Dermis microvascular lymphatic vessel endothelial cell (primary cell): ENCODE results near the gene PRR36. TPM values are rescaled to one million over a fixed set of nuclear protein-coding genes. Genes with fewer than 3 reads are reported as not detected.
"Not testable (repeated sequence)": the region's sequence is repeated elsewhere in the genome, so short reads cannot be mapped to it uniquely, and the experiment has no call there.

Experiments used
- DNase-seq, 2 donors: peaks; one replicate each; pipeline versions ENCODE4 v3.0.0 to v3.0.0-alpha.2; 2010; ENCODE audit warnings: low read depth in 2 of 2
- total RNA-seq: library from RNA; depleted of rRNA; stranded (reverse); fragments of >200 nt; gene quantifications from 2 replicates; pipeline ENCODE4 v1.2.1, GENCODE V29; 2014

The PRR36 gene
- total RNA-seq = not detected in 2 replicates

DNA sequence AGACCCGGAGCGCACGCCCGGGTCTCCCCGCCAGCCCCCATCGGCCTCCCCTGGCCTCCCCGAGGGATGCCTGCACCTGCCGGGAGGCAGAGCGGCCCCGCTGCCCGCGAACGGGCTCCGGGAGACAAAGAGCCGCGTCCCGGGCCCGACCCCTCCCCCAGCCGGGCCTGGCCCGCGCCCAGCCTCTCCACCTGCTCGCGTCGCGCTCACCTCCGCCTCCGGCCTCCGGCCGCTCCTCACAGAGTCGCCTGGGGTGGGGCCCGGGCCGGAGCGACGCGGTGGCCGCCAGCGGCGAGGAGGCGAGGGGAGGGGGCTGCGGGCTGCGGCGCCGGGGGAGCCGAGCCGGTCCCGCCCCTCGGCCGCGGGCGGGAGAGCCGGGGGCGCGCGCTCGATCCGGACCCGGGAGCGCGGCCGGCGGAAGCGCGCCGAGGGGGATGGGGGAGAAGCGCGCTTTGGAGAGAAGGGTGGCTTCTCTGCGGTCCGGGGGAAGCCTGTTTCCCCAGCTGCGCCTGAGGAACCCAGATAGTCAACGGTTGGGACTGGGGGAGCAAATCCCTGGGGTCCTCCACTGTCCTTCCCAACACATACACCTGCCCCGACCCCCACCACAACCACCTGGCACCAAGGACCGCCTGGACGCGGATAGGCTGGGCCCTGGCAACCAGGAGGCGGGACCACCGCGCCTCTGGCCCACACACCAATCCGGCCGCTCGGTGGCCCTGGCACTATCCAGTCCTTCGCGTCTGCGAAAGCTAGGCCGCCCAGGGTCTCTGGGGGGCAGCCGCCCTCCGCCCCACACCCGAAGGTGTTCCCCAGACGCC lies at the start of gene PRR36:
Gene PRR36 (minus strand): TSS at position 315 of the 821 bp plus-strand sequence. CDS start 701 bp downstream, outside the sequence.
- peak in 1 of 2 donors; percentile 42 for DNase-seq

DNA sequence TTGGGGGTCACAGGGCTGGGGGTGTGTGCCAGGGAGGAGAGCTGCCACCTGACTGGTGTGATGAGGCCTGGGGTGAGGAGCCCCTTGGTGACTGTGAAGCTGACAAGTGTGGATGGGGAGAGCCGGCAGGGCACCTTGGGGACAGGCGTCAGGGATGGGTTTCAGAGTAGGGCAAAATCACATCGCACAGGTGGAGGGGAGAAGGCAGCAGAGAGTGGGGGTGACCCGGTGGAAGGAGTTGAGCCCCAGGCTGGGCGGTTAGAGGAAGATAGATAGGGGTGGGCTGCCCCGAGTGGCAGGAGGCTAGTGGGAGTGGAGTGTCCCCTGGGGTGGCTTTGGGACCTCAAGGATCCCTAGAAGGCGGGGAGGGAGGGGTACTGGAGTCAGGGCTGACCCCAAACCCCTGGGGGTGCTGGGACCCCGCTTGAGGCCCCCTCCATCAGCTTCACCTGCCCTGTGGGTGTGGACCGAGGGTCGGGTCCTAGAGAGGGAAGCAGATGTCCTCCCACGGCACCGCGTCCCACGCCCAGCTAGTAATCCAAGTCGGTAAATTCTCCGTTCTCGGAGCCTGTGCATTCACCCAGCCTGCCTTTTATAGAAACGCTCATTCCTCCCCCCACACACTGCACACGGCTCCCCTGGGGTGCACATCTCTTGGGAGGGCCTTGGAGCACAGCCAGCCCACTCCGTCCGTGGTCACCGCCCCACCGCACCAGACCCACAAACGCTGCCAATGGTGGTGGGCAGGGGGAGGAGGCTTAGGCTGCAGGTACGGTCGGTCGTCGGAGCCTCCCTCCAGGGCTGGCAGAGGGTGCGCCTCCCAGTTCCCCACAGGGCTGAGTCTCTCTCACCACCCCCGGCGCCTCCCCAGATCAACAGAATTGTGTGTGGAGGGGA lies 49.4 kb upstream of the PRR36 start:
- no peak for DNase-seq

DNA sequence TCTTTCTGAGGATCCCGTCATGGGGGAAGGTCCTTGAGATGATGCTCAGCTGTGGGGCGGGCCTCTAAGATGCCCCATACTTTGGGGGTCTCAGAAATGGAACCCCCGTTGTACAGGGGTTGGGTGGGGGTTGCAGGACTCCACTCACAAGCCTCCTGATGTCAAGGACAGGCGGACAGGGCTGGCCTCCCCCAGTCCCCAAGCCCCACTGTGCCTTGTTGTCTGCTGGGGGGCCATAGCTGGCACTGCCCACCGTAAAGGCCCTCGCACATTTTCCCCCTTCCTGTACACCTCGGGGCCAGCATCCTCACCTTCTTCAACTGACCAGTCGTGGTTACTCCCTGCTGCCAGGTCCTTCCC lies 48.6 kb upstream of the PRR36 start:
- no peak for DNase-seq

DNA sequence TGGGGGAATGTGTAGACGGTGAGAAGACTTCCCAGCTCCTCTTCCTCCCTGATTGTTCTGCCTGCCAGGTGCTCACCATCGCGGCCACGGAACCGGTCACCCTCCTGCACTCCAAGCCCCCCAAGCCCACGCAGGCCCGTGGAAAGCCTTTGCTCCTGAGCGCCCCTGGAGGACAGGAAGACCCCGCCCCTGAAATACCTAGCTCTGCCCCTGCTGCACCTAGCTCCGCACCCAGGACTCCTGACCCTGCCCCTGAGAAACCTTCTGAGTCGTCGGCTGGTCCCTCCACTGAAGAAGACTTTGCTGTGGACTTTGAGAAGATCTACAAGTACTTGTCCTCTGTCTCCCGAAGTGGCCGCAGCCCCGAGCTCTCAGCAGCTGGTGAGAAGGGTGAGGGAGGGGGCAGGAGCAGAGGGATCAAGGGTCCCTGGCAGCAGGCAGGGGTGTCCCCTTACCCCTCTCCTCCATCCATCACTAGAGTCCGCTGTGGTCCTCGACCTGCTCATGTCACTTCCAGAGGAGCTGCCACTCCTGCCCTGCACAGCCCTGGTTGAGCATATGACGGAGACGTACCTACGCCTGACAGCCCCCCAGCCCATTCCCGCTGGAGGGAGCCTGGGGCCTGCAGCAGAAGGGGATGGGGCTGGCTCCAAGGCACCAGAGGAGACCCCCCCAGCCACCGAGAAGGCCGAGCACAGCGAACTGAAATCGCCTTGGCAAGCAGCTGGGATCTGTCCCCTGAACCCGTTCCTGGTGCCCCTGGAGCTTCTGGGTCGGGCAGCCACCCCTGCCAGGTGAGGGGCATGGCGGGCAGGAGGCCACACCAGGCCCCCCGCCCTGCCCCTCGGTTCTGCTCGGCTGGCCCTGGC lies 48.0 kb upstream of the PRR36 start:
- DNase-seq = no peak

DNA sequence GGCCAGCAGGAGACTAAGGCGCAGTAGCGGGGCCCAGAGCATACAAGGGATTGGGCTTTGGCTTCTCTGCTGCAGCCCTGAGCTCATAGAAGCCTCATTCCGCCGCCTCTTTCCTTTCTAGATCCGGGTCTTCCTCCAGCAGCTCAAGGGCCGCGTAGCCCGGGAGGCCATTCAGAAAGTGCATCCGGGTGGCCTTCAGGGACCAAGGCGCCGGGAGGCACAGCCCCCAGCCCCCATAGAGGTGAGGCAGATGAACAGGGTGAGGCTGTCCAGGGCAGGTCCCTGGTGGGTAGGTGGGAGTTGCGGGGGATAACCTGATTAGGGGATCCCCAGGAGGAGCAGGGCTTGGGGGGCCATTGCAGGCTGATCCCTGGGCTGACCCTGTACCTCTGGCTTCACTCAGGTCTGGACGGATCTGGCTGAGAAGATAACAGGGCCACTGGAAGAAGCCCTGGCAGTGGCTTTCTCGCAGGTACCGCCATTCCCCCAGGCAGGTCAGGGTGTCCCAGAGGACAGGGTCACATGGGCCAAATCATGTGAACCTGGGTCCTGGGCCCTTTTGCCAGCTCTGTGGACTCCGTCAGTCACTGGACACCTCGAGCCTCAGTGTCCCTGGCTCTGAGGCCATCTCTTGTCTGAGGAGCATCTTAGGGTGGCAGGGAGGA lies 47.2 kb upstream of the PRR36 start:
- no peak for DNase-seq

DNA sequence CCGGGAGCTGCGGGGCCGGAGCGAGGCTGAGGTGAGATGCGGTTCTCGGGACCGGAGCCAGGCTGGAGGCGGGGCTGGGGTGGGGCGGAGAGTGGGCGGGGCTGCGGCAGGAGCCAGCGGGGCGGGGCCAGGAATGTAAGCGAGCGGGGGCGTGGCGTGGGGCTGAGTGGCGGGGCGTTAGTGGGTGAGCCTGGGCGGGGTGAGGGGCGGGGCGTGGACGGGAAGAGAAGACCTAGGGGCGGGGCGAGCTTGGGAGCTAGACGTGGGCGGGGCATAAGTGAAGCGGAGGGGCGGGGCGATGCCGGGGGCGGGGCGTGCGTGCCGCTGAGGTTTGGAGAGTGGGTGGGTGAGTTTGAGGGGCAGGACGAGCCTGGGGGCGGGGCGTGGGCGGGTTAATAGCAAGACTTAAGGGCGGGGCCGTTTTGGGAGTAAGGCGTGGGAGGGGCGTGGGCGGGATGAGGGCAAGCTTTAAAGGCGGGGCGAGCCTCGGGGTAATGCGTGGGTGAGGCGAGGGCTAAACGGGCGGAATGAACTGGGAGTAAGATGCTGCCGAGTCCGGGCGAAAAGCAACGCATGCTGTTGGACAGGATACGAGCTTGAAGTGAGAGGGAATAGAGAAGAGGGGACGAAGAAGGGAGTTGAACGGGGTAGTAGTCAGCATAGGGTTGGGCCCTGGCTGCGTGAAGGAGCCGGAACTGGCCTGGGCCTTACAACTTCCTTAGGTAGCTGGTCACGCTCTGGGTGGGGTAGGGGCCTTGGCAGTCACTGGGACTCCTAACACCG lies 46.5 kb upstream of the PRR36 start:
- DNase-seq = peak; percentile 88 to 98

DNA sequence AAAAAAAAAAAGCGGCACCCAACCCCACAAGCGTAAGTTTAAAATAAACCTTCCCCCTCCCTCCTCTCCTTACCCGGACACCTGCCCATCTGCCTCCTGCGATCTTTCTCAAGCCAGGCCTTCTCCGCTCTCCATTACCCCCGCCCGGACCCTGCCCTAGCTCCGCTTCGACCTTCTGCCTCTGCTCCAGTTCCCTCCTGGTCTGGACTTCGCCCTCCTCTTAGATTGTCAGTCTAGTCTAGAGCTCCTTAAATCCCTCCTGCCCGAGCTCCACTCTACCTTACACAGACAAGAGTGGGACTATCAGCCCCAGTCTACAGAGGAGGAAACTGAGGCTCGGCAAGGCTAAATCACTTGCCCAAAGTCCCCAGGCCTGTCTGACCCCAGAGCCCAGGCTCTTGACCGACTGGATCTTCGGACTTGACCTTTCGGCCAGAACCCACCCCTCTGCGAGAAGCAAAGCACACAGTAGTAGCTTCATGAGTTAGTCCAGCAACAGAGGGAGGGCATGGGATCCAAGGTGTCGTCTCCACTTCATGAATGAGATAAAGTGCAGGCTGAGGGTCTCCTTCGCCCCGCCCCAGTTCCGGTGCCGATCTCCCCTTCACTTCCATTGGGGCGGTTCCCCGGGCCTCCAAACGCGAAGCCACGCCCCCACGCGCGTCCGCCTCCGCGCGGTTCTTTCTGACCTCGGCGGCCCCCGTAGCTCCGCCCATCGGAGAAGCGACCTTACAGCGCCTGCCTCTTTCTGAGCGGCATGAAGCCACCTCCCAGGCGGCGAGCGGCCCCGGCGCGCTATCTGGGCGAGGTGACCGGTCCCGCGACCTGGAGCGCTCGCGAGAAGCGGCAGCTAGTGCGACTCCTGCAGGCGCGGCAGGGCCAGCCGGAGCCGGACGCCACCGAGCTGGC lies 45.7 kb upstream of the PRR36 start, which contains the start of gene SNAPC2:
Gene SNAPC2 (plus strand): TSS at position 729 of the 909 bp plus-strand sequence. CDS start 29 bp downstream, at position 758.
- DNase-seq = peak; percentile 78 to 91

DNA sequence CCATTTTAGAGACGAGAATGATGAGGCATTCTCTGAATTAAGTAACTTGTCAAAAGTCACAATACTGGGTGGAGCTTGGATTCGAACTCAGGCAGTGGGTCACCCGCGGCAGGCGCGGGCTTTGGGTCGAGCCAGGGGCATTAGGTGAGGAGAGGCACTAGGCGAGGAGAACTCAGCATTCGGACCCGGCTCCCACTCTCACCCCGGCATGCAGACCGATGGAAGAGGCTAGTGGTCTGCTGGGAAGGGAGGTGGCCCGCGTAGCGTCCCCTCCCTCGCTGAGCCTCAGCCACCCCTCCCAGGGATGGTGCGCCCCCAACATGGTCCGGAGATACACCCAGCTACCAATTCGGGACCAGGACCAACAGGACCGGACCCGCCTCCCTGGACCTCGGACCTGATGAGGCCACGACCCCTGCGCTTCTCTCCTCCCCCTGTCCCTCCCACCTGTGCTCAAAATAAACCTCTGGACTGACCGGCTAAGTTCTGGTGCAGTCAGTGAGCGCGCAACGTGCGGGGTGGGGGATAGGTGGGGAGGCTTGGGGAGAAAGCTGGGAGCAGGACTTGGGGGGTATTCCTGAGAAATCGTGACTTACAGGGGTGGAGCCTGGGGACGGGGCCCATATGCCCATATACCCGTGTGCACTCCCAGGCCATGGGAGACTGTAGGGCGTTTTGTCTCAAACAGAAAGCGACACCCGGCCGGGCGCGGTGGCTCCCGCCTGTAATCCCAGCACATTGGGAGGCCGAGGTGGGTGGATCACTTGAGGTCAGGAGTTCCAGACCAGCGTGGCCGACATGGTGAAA lies 44.6 kb upstream of the PRR36 start:
- no peak for DNase-seq

DNA sequence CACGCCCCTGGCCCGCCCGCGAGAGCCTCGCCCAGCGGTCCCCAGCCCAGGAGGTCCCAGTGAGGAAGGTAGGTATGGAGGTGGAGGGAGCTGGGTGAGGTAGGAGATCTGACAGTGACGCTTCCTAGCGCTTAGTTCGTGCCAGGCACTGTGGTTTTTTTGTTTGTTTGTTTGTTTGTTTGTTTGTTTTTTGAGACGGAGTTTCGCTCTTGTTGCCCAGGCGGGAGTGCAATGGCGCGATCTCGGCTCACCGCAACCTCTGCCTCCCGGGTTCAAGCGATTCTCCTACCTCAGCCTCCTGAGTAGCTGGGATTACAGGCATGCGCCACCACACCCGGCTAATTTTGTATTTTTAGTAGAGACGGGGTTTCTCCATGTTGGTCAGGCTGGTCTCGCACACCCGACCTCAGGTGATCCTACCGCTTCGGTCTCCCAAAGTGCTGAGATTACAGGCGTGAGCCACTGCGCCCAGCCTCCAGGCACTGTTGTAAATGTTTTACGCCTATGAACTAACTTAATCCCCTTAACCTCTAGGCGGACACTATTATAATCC lies 43.9 kb upstream of the PRR36 start:
- DNase-seq = not testable (repeated sequence)

DNA sequence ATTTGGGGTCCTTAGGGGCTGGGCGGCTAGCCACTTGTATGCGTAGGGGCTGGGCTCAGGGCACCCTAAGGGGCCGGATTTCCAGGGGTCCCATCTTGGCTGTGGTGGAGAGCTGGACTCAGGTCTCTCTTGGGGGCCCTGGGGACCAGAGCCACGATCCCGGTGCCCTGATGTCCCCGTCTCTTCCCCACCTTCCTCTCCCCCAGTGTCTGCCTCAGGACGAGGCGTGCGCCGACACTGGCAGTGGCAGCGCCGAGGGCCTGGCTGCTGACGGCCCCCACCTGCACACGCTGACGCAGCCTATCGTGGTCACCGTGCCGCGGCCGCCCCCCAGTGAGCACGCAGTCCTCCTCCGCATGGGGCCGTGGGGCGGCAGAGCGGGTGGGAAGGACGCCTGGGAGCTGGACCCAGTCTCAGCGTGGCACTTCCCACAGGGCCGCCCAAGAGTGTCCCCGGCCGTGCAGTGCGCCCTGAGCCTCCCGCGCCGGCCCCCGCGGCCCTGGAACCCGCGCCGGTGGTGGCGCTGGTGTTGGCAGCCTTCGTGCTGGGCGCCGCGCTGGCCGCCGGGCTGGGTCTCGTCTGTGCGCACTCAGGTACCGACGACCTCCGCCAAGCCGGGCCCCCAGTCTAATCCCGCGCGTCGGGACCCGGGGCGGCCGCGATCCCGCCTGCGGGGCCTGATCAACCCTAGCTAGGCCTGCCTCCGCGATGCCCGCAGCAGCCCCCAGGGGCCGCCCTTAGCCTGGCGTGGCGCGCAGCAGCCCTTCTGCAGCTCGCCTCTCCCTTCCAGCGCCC lies 43.3 kb upstream of the PRR36 start:
- peak in 1 of 2 donors; percentile 68 for DNase-seq

DNA sequence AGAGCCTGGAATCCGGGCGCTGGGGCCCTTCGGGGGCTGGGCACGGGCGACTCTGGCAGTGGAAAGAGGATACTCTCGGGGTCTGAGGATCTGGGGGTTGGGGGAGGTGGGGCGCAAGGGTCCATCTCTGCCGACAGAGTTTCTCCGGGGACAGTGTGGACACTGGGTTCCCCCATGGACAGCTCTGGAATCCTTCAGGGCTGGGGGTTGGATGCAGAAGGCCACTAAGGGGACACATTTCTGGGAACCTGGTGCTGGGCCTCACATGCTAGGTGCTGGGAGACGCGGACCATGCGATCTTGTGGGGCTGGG lies 42.7 kb upstream of the PRR36 start:
- no peak for DNase-seq

DNA sequence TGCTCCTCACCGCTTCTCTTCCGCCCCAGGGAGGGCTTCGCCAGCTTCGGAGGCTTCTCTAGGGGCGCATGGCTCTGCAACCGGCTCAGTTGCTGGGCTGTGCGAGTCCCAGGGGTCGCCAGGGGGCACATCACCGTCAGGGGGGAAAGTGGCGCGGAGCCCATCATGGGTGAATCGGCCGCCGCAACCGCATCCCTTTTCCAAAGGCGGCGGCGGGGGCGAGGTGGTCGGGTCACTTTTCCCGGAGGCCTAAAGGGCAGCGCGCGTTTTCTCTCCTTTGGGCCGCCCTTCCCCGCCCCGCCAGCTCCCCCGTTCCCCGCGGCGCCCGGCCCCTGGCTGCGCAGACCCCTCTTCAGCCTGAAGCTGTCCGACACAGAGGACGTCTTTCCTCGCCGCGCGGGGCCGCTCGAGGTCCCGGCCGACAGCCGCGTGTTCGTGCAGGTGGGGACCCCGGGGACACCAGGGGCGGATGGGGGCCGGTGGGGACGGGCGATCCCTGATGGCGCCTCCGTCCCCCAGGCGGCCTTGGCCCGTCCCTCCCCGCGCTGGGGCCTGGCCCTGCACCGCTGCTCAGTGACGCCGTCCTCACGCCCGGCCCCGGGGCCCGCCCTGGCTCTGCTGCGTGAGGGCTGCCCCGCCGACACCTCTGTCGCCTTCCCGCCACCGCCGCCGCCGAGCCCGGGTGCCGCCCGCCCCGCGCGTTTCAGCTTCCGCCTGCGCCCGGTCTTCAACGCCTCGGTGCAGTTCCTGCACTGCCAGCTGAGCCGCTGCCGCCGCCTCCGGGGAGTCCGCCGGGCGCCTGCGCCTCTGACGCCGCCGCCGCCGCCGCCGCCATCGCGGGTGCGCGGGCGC lies 42.1 kb upstream of the PRR36 start:
- DNase-seq = no peak

DNA sequence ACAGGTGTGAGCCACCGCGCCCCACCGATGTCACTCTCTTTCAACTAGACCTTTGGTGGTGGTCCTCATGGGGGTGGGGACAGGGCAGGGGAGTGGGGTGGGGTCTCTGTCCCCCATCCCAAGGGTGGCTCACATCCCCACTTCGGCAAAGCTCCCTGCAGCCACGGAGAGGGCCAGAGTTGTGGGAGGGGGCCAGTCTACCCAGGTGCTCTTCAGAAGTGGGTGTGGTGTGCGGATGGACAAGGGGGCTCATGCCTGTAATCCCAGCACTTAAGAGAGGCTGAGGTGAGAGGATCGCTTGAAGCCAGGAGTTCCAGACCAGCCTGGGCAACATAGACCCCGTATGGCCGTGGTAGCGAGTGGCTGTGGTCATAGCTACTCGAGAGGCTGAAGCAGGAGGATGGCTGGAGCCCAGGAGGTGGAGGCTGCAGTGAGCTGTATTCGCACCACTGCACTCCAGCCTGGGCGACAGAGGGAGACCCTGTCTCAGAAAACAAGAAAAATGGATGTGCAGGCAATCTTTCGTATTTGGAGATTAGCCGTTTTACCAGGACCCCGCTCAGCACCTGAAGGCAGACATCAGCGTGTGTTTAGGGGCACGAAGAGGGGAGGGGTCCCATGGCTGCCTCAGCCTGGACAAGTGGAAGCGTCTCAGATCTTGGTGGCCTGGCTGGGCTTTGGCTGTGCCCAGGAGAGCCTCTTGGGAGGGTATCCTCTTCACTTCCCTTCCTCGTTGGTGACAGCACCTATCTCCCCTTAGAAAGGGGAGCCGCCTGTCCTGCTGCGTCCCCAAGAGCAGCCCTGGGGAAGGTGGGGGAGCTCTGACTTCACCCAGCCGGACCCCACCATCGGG lies 41.3 kb upstream of the PRR36 start:
- no peak for DNase-seq

DNA sequence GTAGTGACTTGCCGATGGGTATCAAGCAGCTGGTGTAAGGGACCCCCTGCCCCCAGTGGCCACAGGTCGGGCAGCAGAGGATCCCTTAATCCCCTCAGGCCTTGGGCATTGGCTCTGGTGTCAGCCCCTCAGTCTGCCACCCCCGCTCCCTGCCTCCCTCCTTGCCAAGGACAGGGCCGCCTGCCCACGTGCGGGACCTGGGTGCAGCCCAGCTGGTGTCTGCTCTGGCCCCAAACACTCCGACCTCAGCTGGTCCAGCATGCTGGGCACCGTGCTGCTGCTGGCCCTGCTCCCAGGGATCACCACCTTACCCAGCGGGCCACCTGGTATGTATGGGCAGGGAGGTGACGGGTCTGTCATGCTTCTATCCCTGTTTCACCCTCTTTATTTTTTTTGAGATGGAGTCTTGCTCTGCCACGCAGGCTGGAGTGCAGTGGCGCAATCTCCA lies 40.4 kb upstream of the PRR36 start, which contains the start of gene TGFBR3L:
Gene TGFBR3L (plus strand): TSS at position 233 of the 448 bp plus-strand sequence.
- DNase-seq = no peak

DNA sequence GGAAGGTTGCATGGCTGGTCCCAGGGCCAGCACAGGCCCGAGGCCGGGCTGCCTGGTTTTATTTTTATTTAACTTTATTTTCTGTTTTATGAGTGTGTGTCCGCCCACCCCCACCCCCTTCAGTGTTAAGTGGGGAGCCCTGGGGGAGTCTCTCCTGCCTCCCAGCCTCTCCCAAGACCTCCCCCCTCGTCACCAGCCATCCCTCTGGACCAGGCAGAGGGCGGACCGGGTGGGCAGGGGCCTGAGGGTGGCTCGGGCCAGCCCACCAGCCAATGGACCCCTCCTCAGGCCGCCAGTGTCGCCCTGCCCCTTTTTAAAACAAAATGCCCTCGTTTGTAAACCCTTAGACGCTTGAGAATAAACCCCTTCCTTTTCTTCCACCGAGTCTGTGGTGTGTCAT lies 39.9 kb upstream of the PRR36 start:
- no peak for DNase-seq
